GM19395 (cell line): ENCODE measurements around the gene NSDHL.
"Not testable (repeated sequence)": the region's sequence is repeated elsewhere in the genome, so short reads cannot be mapped to it uniquely, and the experiment has no call there.

Experiments used
- ATAC-seq: cut with Tn5 transposase; IDR thresholded peaks from one replicate; pipeline ENCODE4 v1.9.1; 2021; ENCODE audit warnings: mild to moderate bottlenecking, moderate library complexity; ENCODE audit not compliant: unreplicated experiment

Gene NSDHL

DNA sequence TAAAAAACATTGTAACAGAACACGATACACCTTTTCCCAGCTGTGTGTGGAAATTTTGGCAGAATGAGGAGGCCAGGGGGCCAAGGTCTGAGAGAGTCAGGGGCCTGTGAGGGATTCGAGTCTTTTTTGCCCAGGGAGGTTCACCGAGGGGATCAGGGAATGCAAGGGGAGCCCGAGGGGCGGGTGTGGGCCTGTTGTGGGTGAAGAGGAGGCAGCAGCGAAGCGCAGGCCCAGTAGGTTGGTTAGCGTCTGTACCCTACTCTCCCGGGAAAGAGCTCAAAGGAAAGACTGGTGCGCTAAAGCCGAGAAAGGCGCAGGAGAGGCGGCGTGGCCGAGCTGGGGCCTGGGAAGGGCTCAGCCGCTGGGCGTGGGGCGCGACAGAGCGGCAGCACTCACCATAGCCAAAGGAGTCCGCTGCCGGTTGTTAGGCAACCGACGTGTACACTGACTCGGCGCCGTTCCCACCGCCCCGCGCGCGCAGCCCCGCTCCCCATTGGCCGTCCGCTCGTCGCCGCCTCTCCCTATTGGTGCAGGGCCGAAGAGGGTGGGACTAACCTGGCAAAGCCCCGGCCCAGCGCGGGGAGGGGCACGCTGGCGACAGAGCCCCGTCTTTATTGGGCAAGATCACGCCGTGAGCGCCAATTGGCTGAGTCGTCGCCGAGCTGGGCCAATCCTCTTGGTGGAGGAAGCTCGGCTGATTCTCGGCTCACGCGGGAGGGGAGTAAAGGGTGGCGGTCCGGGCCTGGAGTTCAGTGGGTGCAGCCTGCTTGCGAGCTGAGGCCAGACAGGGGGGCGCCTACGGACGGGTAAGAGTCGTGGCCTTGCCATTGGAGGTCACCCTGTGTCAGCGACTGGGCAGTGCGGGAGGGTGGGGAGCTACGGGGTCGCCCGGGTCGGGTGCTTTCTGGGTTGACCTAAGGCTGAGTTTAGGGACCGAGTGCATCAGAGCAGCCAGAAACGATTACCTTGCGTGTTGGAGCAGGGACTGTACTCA, at the start of gene NSDHL, which contains the start of gene CETN2:
Gene NSDHL, plus strand, starts transcription at position 752 of the 994 bp plus-strand sequence. CDS start 15,262 bp downstream, outside the sequence.
Gene CETN2, minus strand, starts transcription at position 446 of the 994 bp plus-strand sequence. Its CDS starts 47 bp downstream, at position 399.
- peak; percentile 97 for ATAC-seq

DNA sequence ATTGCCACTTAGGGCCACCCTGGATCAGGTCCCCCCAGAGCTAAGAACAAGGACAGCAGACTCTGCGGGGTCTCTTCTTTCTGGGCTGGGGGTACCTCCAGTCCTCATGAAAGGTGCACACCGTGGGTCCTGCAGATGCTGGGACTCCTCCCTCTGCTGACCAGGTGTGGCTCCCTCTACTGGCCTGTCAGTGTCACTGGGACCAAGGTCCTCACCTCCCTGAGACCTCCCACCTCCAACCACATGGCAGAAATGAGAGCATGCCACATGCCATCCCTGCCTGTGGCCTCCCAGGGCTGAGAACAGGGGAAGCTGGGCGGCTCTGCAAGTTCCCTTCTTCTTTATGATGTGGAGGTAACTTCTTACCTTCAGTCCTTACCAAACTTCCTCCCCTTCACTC, 43.8 kb upstream of the NSDHL start:
- peak; percentile 81 for ATAC-seq

DNA sequence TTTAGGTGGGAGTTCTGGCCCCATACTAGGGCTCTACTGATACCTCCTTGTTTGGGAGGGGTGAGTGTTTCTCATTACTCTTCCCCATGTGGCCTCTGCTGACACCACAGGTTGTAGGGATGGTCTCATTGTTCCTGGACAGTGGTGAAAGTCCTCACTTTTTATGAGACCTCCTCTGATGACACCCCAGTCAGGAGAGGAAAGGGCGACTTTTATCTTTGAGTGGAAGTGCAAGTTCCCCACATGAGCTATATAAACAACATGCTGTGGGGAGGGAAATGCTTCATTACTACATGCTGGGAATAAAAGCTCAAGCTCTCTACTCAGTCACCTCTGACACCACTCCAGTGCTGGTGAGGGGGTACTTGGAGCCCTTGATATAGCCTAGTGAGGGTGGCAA, 31.9 kb upstream of the NSDHL start:
- no peak for ATAC-seq

DNA sequence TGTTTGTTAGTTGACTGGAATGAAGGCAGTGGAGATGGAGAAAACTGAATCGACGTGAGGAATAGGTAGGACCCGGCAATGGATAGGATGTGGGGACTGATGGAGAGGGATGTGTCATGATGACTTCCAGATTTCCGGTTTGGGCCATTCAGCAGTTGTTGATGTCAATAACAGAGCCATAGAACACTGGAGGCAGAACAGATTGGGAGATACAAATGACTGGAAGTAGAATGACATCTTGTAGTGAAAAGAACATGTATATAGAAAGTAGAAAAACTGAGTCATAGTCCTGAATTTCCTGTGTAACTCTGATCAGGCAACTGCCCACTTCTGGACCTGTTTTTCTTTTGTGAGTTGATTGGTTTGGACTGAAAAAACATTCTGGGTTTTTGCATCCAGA, 24.8 kb upstream of the NSDHL start:
- ATAC-seq, result no peak

DNA sequence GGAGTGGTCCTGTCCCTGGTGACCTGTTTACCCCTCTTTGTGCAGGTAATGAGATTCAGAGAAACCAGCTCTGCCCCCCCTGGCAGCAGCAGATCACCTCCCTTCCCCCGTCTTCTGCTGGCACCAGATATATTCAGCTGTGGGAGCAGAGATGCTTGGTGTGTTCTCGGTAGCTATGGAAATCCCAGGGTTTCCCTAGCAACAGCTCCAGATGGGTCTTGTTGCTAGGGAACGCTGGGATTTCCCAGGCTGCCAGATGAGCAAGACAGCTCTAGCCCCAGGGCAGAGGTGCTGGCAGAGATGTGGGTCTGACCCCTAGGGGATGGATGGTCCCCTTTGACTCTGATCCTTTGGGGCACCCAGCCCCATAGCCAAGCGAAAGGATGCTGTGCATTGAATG, 20.5 kb upstream of the NSDHL start:
- no peak for ATAC-seq

DNA sequence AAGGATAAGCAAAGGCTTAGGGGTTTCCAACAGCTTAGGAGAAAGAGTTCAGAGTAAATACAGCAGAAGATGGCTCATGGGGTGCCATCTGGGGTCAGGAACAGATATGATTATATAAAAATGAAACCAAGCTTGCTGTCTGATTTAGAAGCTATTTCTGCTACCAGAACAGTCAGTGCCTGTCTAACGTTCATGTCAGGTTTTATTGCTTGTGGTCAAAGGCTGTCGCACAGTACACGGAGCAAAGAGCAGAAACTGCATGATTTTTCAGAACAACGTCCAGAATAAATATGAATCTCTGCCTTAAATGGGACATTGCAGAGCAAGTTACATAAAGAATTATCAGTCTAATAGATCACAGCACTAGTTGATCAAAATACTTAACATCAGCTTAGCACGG, 17.7 kb upstream of the NSDHL start:
- no peak for ATAC-seq

DNA sequence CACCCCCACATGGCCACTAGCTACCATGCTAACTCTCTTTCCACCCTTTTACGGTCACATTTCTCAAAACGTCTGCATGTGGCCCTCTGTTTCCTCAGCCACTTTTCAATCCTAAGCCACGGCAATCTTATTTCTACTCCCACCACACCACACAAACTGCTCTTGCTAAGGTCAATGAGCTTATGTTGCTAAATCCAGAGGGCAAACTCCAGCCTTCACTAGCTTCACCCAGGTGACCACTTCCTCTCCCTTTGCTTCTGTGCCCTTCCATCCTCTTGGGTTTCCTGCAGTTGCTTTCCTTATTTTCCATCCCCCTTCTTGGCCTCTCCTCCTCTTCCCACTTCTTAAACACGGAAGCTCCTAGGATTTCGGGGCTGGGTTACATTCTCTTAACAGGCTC, 16.8 kb upstream of the NSDHL start:
- no peak for ATAC-seq

DNA sequence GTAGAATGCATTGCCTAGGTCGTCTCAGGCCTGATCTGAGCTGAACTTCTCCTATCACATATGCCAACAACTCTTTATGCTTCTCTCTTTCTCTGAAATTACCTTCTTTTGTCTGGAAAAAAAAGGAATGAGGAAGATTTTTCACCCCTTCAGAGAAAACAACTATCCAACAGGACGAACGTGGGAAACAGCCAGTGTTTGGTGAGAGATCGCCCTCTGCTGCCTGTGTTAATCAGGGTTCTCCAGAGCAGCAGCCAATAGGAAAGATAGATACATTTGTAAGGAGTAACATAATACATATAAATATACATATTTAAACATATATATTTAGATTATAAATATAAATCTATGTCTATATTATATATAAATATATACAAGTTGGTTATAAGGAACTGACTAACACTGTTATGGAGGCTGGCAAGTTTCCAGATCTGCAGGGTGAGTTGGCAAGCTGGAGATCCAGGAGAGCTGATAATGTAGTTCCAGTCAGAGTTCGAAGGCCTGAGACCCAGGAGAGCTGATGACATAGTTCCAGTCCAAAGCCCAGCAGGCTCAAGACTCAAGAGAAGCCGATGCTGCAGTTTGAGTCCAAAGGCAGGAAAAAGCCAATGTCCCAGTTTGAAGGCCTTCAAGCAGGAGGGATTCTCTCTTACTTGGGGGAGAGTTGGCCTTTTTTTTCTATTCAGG, 13.6 kb upstream of the NSDHL start:
- no peak for ATAC-seq

DNA sequence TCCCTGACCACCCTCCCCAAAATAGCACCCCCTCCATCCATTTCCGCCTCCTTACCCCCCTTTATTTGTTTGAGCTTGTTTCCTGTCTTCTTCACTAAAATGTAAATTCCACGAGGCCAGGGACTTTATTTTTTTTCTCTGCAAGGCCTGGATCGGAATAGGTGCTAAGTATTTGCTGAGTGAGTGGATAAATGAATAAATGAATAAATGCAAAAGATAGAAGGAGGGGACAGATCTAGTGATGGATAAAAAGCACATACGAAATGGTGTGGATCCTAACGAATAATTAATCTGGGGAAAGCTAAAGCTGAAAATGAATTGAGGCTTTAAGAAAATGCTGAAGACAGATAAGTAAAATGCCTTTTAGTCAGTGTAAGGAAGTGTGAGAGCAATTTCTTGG, 12.5 kb upstream of the NSDHL start:
- no peak for ATAC-seq

DNA sequence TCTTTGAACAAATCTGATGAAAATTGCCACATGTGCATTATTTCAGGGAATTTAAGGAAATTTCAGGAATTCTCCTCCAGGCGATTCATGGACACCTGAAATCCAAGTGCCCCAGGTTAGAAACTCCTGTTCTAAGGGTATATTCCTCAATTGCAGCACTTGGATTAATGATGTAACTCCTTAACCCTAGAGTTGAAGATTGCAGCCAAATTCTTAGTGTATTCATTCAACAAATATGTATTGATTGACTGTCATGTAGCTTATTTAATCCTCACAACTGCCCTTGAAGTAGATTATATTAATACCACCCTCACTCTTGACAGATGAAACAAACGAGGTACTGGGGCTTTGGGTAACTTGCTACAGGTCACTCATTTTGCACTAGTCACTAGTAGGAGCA, 11.6 kb upstream of the NSDHL start:
- ATAC-seq, result no peak

DNA sequence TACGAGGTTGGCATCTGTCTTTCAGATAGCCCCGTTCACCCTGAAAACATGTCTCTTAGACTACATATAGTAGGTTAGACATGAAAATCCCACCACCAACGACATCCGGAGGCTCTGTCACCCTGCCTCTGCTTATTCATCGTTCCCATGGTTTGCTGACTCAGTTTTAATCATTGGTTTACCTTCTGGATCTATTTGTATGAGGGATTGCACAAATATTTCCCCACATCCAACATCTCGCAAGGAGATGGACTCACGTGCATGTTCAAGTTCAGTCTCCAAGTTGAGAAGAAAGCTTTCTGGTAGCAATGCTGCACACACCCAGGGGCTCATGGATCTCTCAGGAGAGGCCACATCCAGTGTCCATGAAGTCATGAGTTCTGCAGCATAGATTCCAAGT, 11.1 kb upstream of the NSDHL start:
- no peak for ATAC-seq

DNA sequence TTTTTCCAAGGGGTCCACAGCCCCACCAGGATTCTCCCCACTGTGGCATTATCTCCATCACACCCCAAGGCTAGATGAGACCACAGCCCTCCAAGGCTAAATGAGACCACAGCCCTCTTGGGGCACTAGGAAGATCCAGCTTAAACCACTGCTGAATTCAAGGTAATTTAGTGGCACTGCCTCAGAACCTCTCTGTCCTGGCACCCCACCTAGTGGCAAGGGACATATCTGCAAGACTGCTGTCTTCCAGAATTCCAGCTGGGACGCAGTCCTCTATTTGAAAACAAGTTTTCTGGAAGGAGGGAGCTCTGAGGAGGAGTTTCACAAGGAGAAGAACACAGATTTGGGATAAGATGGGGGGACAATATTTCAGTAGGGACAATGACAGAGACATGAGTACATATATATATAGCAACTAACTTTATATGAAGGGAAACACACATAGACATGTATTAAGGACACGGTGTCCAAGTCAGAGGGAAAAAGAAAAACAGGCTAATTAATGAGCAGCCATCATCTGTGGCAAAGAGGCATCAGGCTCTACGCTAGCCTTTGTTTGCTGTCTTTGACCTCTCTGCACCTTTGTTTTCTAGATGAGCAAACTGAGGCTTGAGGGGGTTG, 9.6 kb upstream of the NSDHL start:
- no peak for ATAC-seq

DNA sequence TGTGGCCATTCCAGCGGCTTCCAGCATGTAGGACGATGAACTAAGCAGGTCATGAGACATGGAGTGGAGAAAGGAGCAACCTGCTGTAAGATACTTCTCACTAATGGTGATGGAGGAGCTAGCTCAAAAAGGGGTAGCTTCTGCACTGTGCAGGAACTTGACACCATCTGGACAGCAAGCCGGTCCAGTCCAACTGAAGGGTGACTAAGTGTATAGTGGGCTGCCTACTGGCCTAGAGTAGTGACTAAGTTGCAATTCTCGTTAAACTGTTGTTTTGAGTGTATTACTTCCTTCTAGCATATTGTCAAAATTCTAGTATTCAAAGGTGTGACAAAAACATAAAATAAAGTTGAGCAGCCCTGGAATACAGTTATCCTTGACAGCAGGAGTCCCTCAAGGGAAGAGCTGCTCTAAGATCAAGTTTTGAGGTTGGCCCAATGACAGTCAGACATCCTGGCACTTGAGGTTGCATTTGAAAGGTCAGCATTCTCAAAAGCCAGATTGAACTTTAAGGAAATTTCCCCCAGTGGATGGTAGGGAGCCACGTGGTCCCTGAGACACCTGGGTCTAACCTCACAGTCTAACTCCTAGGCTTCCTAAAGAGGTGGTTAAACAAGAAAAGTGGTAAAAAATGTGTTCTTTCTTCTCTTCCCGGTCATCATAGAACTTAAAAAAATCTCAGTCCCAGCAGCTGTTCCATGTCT, 8.3 kb upstream of the NSDHL start:
- ATAC-seq, result no peak

DNA sequence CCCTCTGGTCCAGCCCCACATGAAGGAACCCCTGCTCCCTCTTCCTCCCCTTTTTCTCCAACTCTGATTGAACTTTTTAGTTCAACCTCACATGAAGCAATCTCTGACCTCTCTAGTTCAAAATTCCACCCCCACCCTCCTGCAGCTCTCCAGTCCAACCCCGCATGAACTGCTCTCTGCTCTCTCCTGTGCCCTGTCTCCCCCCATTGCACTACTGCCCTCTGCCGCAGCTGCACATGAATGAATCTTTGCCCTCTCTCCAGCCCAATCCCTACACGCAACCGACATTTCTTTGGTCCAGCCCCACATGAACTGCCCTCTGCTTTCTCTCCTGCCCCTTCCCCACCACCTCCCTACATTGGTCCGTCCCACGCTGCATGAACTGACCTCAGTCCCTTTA, 7.2 kb upstream of the NSDHL start:
- no peak for ATAC-seq

DNA sequence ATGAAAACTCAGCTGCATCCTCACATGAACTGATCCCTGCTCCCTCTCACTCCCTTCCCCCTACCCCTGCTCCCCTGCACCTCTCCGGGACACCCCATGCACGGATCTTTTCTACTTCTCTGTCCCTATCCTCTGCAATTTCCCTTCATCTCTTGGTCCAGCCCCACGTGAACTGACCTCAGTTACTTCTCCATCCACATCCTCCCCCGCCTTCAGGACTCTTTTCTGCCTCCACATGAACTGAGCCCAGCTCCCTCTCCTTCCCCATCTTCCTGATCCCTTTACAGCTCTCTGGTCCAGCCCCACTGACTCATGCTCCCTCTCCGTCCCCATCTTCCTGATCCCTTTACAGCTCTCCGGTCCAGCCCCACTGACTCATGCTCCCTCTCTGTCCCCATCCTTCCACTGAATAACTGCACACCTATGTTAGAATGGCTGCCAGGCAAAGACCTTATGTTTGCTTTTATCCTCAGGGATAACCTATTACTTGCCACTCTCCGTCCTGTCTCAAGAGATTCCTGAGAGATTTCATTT, 6.0 kb upstream of the NSDHL start:
- no peak for ATAC-seq

DNA sequence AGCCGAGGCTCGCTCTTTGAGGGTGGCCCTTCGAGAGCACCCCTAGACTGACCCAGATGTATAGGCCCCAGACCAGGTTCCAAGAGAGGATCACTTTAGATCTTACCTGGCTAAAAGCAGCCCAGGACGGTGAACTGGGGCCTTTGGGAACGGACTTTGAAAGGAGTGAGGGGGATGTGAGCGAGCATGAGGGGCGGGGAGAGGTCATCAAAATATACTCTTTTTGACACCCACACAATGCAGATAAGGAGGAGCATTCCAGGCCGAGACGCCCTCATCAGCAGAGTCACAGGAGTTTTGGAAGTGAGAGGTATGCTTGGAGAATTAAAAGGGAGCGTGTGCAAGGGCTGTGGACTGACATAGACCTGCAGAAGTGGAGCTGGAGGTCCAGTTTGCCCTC, 528 bp downstream of the NSDHL start:
- peak; percentile 1 for ATAC-seq

DNA sequence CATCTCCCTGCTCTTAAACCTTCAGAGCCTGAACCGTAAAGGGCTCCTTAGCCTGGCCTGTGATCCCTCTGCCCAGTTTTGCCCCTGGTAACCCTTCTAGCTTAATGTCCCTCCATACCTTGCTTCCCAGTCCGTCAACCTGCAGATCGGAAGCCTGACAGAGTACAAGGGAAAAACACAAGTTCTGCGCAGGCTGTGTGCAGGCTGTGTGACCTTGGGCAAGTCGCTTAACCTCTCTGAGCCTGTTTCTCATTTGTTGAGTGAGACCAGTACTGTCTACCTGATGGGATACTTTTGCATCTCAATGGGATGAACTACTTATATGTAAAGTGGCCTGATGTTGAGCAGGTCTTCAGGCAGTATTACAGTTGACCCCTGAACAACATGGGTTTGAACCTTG, 1.7 kb downstream of the NSDHL start:
- no peak for ATAC-seq

DNA sequence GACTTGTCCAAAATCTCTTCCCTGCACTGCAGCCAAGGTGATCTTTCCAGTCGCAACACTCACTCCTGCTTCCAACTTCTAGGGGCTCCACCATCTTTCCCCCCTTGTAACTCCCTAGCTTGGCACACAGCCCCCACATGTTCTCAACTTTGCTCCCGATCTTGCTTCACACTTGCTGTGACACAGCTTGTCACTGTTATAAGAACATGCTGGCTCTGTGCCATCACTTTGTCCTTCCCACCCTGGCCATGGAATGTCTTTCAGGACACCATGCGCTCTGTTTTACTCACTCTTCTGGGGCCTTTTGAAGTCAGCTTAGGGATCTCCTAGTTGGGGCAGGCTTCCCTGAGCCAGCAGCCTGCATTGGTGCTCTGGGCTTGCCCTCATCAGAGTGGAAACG, 2.5 kb downstream of the NSDHL start:
- ATAC-seq, result no peak

DNA sequence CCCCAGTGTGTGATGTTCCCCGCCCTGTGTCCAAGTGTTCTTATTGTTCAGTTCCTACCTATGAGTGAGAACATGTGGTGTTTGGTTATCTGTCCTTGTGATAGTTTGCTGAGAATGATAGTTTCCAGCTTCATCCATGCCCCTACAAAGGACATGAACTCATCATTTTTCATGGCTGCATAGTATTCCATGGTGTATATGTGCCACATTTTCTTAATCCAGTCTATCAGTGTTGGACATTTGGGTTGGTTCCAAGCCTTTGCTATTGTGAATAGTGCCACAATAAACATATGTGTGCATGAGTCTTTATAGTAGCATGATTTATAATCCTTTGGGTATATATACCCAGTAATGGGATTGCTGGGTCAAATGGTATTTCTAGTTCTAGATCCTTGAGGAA, 4.6 kb downstream of the NSDHL start:
- not testable (repeated sequence) for ATAC-seq

DNA sequence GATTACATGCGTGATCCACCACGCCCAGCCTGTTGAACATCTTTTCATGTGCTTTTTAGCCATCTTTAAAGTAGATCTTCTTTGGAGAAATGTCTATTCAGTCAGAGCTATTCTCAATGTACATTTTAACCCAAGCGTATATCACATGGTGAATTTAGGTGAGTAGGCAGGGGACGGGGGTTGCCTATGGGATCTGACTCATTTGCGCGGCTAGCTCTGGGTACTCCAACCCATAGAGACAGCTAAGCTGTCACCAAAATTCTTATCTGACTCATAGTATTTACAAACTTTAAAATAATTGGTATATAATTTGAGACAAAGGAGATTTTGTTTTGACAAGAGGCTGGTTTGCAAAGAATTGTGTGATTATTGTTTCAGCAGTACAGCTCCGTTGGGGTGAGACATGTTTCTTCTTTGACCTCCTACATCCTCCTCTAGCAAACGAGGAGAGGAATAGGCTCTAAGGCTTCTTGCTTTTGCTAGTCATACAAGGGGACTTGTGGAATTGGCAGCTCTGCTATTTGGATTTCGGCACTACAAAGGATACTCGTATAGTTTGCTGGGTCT, 12.0 kb downstream of the NSDHL start:
- ATAC-seq, result no peak
